B cell (primary cell): ENCODE measurements around the gene TRIO. TPM values are rescaled to one million over a fixed set of nuclear protein-coding genes. Genes with fewer than 3 reads are reported as not detected.

Experiments
- ATAC-seq: fragments of 200-7000 bp; cut with Tn5 transposase; one replicate; pipeline ENCODE4 v1.10.0; 2021; ENCODE audit warnings: low read depth, mild to moderate bottlenecking, moderate number of reproducible peaks, moderate library complexity
- CTCF ChIA-PET: fragments of 350-600 bp; sonication (Branson Sonifier 250); formaldehyde crosslinking; loops from one replicate; lab custom pipeline; 2021; ENCODE audit warnings: antibody characterized with exemption, inconsistent platforms; lab: Charles Lee
- POLR2A ChIA-PET: fragments of 350-600 bp; sonication (Branson Sonifier 250); formaldehyde crosslinking; loops from one replicate; lab custom pipeline; 2021; ENCODE audit warnings: antibody characterized with exemption; lab: Charles Lee
- DNase-seq: peaks from one replicate; pipeline ENCODE4 v3.0.0; 2013
- H2AFZ ChIP-seq: 2 replicates; pipeline ENCODE4 v1.6.1; 2012; ENCODE audit warnings: mild to moderate bottlenecking, low read depth, low read length; ENCODE audit not compliant: insufficient read depth, poor library complexity, severe bottlenecking
- H3K27ac ChIP-seq, 2 donors: 1 replicate in 1 of 2; 2 replicates in 1 of 2; pipeline ENCODE4 v1.5.1; 2012 to 2013; ENCODE audit warnings: low read length in 2 of 2, mild to moderate bottlenecking in 2 of 2, moderate library complexity in 1 of 2
- H3K27me3 ChIP-seq, 4 experiments: fragments of 200-600 bp in 1 of 4; sonication (generic) in 1 of 4; replicated peaks in 1 of 4; 1 replicate in 2 of 4; 2 replicates in 2 of 4; pipeline versions ENCODE4 v1.6.1 to v1.7.0; 2013 to 2016; ENCODE audit warnings: low read length in 3 of 4, mild to moderate bottlenecking in 2 of 4, mixed read lengths in 1 of 4, moderate library complexity in 1 of 4; ENCODE audit not compliant: insufficient read depth in 4 of 4, control insufficient read depth in 3 of 4; ENCODE audit errors: control extremely low read depth in 1 of 4
- H3K36me3 ChIP-seq, 2 experiments: replicated peaks in 1 of 2; 1 replicate in 1 of 2; 2 replicates in 1 of 2; pipeline versions ENCODE4 v1.6.1 to v1.7.1; 2013; ENCODE audit warnings: low read length in 1 of 2; ENCODE audit not compliant: insufficient read depth in 2 of 2, control insufficient read depth in 1 of 2; ENCODE audit errors: control extremely low read depth in 1 of 2, extremely low read depth in 1 of 2
- H3K4me1 ChIP-seq, 2 donors: fragments of 200-600 bp in 1 of 2; sonication (generic) in 1 of 2; 1 replicate in 1 of 2; 2 replicates in 1 of 2; pipeline versions ENCODE4 v1.5.1 to v1.6.1; 2013 to 2017; ENCODE audit warnings: low read length in 2 of 2; ENCODE audit not compliant: control insufficient read depth in 2 of 2, insufficient read depth in 2 of 2
- H3K4me2 ChIP-seq: replicated peaks from 2 replicates; pipeline ENCODE3; 2012; ENCODE audit warnings: mild to moderate bottlenecking, low read depth, low read length; ENCODE audit not compliant: poor library complexity, severe bottlenecking
- H3K4me3 ChIP-seq, 5 experiments: fragments of 200-600 bp in 1 of 5; sonication (generic) in 1 of 5; 1 replicate in 3 of 5; 2 replicates in 2 of 5; pipeline versions ENCODE4 v1.5.1 to v1.7.0; 2011 to 2016; ENCODE audit warnings: low read length in 4 of 5, mild to moderate bottlenecking in 4 of 5, low read depth in 2 of 5, control low read depth in 1 of 5, moderate library complexity in 1 of 5; ENCODE audit not compliant: insufficient read depth in 1 of 5; ENCODE audit errors: control extremely low read depth in 1 of 5, extremely low read depth in 1 of 5
- H3K79me2 ChIP-seq: fragments of 200-600 bp; sonication (generic); one replicate; pipeline ENCODE4 v1.6.0; 2016; ENCODE audit warnings: low read length; ENCODE audit not compliant: control insufficient read depth, insufficient read depth
- H3K9ac ChIP-seq: fragments of 200-600 bp; sonication (generic); 2 replicates; pipeline ENCODE4 v1.6.1; 2017; ENCODE audit warnings: mild to moderate bottlenecking, low read length, moderate library complexity
- H3K9me3 ChIP-seq, 3 donors: one replicate each; pipeline versions ENCODE4 v1.6.1 to v1.7.1; 2013; ENCODE audit warnings: low read length in 2 of 3; ENCODE audit not compliant: control insufficient read depth in 2 of 3, insufficient read depth in 1 of 3; ENCODE audit errors: control extremely low read depth in 1 of 3
- H4K20me1 ChIP-seq: 2 replicates; pipeline ENCODE4 v1.6.0; 2012; ENCODE audit warnings: mild to moderate bottlenecking, low read length; ENCODE audit not compliant: insufficient read depth, control insufficient read depth, poor library complexity, severe bottlenecking
- H3K27ac Mint-ChIP-seq: one replicate; pipeline ENCODE4 v1.8.0; 2021; ENCODE audit warnings: mixed read lengths
- H3K27me3 Mint-ChIP-seq: one replicate; pipeline ENCODE4 v1.8.0; 2021; ENCODE audit warnings: mixed read lengths
- H3K4me1 Mint-ChIP-seq: one replicate; pipeline ENCODE4 v1.8.0; 2021; ENCODE audit warnings: mixed read lengths
- H3K4me3 Mint-ChIP-seq: one replicate; pipeline ENCODE4 v1.8.0; 2021; ENCODE audit warnings: mixed read lengths
- H3K9me3 Mint-ChIP-seq: one replicate; pipeline ENCODE4 v1.8.0; 2022; ENCODE audit warnings: mixed read lengths; ENCODE audit not compliant: insufficient read depth
- CTCF ChIP-seq: fragments of 200-600 bp; IDR thresholded peaks from one replicate; pipeline ENCODE4 v1.8.0; 2022; ENCODE audit warnings: antibody characterized with exemption, mild to moderate bottlenecking
- EZH2 ChIP-seq: IDR thresholded peaks from 2 replicates; pipeline ENCODE4 v1.6.1; 2012; ENCODE audit warnings: borderline replicate concordance, low read depth, mild to moderate bottlenecking, moderate library complexity, low read length; ENCODE audit not compliant: insufficient read depth, poor library complexity, severe bottlenecking
- WGBS: methylation state at CpG from one replicate; pipeline ENCODE4 v1.1.5; 2013; ENCODE audit warnings: missing lambda C conversion rate; ENCODE audit not compliant: insufficient coverage; 5-methylcytosine and 5-hydroxymethylcytosine counted together
- intact Hi-C: fragments of 100-400 bp; cut with micrococcal nuclease; formaldehyde crosslinking; loops from one replicate; pipeline ENCODE4 v1.10.0; 2022
- polyA plus RNA-seq: library from polyadenylated mRNA; depleted of rRNA; stranded (reverse); fragments of >200 nt; gene quantifications from 2 replicates; pipeline ENCODE4 v1.2.3, GENCODE V29; 2012
- total RNA-seq, 2 donors: library from RNA; stranded (reverse); fragments of 120-200 nt in 1 of 2; gene quantifications; 1 replicate in 1 of 2; 2 replicates in 1 of 2; pipeline versions ENCODE4 v1.2.3 to v1.2.4, GENCODE V29; 2013 to 2022

The TRIO gene
- total and polyA plus RNA-seq, 2 donors (not counting 1 experiment from before 2014, with no cell fraction given), result 90.5 to 479 TPM

- no peak overlapping the region for H3K27ac ChIP-seq
- Mint-ChIP-seq H3K27me3 (no peaks in the 10 kb centered on the region), H3K9me3 (no peaks in the 10 kb centered on the region), H3K4me3 (peak overlapping the region; percentile 46), H3K27ac (peak overlapping the region; percentile 64), H3K4me1 (peaks cover 48% of the 10 kb centered on the region)
- POLR2A ChIA-PET, result interaction anchor here (1.0 kb wide), 1 partner anchor 11 kb away, joined by 3 read pairs; no protein-coding TSS in a partner anchor
- H3K4me3 ChIP-seq, result no peak overlapping the region
- 86% methylated on average over 2 of the region's 11 CpGs for WGBS
- H3K9ac ChIP-seq, result no peak overlapping the region
- H2AFZ ChIP-seq, result no peak overlapping the region
- no peak for TF ChIP-seq EZH2
- no peak for TF ChIP-seq CTCF
- ATAC-seq (no peak), DNase-seq (no peak)
- H4K20me1 ChIP-seq, result no peaks in the 10 kb centered on the region
- no peaks in the 10 kb centered on the region for H3K27me3 ChIP-seq
- H3K9me3 ChIP-seq, result peaks cover 0 to 5% (median under 1%) of the 10 kb centered on the region in 3 donors
- peaks cover 40 to 62% of the 10 kb centered on the region in 2 donors for H3K4me1 ChIP-seq
- CTCF ChIA-PET, result interaction anchor here (0.7 to 1.5 kb wide), 7 partner anchors 11 to 111 kb away, joined by 3 to 4 read pairs (median 4); no protein-coding TSS in a partner anchor
- peaks cover 92% of the 10 kb centered on the region for H3K79me2 ChIP-seq
- intact Hi-C loops, result loop anchor here (5.0 kb wide), 1 partner anchor 88 kb away; no protein-coding TSS in a partner anchor
- H3K4me2 ChIP-seq, result no peak overlapping the region
- no peaks in the 10 kb centered on the region for H3K36me3 ChIP-seq
Measured at GRCh38 chr5:14158890-14159666, 15.9 kb downstream of the TRIO start.
